CD4-positive, alpha-beta T cell treated with Interleukin-4 for 4 hours (primary cell): ENCODE results near the gene CXCL14.

Experiments used
- DNase-seq: peaks from one replicate; pipeline ENCODE4 v3.0.0-alpha.2; 2020

Gene CXCL14

DNA sequence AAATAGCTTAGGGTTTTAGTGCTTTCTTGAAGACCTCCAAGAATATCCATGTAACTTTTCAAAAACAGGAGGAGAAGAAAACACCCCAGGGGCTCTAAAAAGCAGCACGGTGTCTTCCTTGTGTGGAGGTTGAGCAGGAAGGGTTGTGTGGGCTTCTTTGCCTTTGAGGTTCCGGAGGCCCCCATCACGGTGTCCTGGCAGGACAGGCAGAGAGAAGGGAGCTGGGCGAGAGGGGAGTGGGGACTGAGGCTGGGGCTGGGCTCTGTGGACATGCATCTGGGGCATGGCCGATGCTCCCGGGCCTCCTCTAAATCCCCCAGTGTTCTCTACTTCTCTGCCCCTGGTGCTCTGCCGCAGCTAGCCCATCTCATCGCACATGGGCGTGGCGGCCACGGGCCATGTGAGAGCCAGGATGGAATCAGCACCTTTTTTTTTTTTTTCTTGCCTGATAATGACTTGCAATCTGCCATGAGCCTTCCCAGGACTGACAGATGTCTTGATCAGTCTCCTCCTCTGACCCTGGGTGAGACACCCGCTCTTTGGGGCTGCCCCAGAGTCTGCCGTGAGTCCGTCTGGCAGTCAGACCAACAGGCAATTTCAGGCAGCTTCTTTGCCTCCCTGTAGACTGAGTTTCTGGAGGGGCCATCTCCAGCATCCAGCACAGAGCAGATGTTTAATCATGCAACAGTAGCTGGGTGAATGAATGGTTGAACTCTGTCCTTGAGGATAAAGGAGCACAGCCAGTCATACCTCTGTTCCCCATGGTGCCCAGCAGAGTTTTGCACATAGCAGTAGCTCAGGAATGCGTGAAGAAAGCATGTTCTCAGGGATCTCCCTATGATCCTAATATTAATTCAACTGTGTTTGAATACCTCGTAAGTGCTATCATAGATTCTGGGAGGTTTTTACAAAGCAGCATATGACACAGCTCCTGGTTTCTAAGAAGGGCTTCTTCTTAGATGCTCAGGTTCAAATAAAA, 12.1 kb downstream of the CXCL14 start:
- no peak for DNase-seq

DNA sequence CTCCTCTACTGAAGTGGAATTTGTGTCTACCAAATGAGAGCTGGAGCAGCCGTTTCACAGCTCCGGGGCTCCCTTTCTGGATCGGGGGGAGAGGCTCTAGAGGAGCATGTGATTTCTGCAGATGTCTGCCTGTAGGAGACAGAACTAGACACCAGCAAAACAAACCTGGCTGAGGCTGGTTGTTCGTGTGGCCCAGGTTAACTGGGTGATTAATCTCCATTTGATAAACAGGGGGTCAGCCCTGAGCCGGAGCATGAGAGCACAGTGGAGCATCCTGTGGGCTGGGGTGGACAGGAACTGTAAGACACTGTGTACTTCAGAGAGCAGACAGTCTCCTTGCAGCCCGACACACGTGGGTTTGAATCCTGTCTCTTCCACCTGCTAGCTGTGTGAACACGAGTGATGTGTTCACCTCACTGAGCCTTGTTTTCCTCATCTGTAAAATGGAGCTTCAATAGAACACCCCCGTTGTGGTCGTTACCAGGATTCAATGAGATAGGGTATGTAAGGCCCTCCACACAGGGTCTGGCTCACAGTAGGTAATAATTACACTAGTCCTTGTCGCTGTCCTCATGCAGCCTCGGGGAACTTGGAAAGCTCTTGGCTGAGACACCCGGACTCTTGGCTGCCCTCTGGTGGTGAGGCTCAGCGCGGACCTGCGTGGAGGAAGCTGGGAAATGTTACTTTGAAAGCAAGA, 12.9 kb downstream of the CXCL14 start:
- peak; percentile 63 for DNase-seq

DNA sequence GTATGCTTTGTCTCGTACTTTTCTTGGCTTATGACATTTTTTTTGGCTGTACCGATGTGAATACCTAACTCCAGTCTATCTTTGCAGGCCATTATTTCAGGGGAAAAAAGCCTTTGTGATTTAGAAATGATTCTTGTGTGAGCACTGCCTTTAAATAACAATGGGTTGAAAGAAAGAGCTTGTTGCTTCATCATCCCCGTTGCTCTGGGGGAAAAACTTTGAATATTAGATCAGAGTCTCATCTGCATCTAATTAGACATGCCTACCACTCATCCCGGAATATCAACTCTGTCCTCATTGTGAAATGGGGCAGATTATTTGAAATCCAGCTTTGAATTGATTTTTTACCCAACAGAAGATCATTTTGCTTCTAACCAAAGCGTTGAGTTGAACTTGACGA, 13.5 kb downstream of the CXCL14 start:
- no peak for DNase-seq

DNA sequence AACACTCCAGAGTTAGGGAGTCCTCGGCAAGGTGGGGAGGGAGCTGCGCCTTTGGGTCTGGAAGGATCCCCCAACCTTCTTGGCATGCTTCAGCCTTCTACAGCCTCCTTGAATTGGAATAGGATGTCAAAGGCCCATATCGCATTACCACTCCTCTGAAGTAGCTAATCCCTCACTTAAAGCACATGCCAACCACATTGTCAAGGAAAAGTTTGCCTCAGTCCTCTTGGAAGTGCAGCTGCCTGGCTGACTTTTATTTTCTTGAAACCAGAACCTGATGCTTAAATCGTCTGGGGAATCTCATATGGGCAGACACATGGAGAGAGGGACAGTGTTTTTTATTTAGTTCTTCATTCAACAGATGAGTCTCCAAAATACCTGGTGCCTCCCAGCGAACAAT, 14.5 kb downstream of the CXCL14 start:
- DNase-seq, result no peak

DNA sequence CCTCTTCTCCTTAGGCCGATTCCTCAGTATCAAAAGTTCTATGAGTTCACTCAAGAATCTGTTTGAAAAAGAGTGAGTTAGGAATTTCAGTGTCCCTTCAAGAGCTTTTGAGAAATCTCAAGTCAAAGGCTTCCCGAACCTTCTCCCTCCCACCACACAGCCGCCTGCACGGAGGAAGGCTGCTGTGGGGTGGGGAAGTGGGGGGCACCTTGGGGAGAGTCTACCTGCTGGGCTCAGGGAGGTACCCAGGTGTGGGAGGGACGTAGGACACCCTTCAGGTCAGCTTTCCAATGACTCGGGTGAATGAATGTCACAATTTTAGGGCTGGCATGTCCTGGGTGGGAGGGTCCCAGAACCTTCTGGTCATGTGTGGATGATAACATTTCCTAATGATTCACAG, 17.5 kb downstream of the CXCL14 start:
- no peak for DNase-seq

DNA sequence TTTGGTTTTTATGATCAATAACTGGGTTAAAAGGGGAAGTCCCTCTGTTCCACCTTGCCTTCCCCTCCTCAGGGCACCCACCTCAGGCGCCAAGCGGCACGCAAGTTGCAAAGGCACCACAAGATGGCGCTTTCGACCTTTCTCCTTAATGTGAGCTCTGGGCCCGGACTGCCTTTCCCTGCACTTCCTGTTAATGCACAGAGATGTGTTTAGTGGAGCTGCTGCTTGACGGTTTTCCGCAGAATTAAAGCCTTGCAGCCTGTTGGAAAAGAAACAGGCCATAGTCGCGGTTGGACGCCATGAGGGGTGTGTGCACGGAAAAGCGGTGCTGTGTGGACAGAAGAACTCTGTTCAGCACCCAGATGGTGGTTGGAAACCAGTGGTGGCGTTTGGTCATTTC, 17.9 kb downstream of the CXCL14 start:
- DNase-seq, result peak; percentile 37

DNA sequence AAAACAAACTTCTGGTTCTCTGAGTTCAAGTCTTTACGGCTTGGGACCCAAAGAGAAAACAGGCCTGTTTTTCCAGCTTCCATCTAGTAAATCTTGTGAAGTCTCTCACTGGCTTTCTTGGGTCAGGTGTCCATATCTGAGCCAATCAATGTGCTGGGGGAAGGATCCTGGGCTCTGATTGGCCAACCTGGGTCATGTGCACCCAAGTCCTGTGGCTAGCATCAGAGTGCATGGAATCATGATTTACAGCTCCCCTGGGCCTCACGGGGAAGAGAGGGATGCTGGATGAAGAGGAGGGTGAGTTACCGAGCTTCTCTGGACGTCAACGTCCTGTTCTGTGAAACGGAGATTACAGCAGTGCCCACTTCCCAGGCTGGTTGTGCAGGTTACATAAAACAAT, 19.4 kb downstream of the CXCL14 start:
- no peak for DNase-seq

DNA sequence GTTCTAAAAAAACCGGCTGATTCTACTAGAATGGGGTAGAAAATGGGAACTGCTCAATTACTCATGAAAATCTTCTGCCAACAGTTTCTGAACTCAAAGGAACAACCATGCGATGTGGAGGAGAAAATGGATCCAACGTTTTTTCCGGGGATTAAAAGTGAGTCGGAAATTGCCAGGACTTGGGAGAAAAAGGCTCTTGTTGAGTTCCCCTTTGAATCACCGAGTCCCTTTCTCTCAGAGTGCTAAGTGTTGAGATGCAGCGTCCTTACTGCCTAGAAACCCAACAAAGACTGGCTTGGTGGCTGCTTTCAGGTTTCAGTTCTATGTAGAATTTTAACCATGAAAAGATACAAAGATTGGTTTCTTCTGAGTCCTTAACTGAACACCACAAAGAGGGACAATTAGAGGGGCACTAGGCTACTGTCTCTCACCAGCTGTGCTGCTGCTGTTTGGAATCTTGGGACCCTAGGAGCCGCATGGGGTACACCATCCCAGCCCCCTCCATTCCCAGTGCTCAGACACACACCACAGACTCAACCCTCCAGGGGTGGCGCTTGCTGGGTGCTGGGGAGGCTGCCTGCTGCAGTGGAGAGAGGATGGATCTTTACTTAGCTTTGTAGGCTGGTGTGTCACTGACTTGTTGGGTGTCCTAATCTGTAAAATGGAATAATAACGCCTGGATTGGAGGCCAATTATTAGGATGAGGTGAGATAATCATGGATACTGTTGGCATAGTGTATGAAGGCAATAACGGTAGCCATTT, 21.5 kb downstream of the CXCL14 start:
- no peak for DNase-seq

DNA sequence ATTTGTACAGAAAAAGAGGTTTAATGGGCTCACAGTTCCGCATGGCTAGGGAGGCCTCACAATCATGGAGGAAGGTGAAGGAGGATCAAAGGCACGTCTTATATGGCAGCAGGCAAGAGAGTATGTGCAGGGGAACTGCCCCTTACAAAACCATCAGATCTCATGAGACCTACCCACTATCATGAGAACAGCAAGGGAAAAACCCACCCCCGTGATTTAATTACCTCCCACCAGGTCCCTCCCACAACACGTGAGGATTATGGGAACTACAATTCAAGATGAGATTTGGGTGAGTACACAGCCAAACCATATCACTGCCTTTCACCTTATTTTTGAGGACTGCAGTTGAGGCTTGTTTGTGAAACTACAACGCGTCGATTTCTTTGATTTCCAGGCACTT, 22.2 kb downstream of the CXCL14 start:
- DNase-seq, result no peak

DNA sequence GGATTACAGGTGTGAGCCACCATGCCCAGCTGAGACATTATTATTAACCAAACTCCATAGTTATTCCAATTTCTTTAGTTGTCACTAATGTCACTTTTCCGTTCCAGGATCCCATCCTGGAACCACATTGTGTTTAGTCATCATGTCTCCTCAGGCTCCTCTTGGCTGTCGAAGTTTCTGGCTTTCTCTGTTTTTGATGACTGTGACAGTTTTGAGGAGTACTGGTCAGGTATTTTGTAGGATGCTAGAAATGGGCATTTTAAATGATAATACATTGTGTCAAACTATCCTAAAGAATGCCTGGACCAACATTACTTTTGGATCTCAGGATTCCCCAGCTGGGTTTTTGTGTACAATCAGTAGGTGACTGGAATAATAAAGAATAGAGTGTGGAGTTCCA, 23.3 kb downstream of the CXCL14 start:
- no peak for DNase-seq

DNA sequence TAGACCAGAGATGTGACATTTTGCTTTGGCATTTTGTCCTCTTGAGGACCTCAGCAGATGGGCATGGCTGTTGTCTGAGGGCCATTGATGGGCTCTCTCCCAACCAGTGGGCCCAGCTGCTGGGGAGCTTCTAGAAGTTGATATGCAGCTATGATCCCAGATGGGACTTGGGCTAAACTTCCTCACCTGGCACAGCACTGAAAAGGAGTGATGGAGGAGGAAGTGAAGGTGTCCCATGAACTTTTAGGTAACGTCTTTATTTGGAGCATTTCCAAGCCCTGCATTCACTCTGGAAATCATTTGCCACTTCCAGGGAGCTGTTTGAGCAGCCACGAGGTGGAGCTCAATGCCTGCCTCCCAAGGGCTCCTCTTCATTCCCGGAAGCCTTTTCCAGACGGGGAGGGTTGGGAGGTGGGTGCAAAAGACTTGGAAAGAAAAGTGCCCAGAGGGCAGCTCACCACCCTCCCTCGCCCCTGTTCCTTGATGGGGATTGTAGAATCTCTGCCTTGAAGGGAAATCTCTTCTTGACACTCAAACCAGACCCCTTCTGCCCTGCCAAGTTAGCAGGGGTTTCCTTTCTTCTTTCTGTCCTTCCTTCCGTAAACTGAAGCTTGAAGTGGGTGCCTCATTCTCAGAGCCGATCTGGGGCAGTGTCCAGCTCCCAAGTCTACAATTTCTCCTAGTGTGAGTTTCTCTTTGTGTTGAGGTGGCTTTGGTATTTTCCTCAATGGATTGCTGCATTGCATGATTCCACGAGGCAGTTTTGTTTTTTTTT, 24.9 kb downstream of the CXCL14 start:
- no peak for DNase-seq

DNA sequence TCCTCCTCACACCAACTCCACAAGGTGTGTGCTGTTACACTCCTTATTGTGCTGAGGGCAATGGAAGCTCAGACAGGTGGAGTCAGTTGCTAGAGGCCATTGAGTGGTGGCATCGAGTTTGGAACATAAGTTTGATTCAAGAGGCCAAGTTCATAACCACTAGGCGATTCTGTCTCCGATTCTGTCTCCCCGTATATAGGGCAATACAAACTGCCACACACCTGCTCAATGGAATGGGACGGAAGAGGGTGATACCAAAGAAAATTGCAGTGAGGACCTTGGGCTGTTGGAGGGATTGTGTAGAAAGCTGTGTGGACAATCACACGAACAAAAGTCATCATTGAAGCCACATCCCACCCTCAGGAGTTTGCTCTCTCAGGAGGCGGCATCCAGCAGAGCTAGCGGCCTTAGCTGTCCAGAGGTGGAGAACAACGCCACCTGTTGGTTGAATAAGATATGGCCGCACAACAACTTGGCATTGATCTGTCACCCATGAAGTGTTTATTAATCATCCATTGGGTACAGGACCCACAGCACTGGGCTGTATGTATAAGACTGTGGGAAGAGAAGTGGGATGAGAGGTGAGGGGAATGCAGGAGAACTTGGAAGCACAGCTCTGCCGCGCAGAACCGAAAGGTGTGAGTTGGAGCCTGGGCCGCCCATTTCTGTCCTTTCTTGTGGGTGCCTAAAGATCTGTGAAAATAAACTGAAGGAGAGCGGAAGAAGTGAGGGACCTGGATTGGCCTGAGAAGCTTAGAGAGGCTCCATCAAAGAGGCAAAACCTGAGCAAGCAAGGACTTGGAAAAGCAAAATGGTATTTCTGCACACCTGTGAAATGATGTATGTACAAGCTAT, 27.0 kb downstream of the CXCL14 start:
- DNase-seq, result peak; percentile 50

DNA sequence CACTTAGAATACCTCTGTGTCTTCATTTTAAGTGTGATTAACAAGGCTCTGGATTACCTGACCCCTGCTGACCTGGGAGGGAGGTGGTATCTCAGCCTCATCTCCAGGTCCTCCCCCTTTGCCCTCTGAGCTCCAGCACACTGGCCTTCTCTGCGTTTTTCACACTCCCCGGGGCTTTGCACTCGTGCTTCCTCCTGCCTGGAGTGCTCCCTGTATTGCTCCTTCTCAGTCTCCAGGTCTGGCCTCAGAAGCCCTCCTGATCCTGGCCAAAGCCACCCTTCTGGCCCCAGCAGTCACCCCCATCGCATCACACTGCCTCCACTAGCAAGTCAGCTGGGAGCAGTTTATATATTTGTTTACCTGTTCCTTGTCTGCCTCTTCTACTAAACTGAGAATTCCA, 29.4 kb downstream of the CXCL14 start:
- no peak for DNase-seq

DNA sequence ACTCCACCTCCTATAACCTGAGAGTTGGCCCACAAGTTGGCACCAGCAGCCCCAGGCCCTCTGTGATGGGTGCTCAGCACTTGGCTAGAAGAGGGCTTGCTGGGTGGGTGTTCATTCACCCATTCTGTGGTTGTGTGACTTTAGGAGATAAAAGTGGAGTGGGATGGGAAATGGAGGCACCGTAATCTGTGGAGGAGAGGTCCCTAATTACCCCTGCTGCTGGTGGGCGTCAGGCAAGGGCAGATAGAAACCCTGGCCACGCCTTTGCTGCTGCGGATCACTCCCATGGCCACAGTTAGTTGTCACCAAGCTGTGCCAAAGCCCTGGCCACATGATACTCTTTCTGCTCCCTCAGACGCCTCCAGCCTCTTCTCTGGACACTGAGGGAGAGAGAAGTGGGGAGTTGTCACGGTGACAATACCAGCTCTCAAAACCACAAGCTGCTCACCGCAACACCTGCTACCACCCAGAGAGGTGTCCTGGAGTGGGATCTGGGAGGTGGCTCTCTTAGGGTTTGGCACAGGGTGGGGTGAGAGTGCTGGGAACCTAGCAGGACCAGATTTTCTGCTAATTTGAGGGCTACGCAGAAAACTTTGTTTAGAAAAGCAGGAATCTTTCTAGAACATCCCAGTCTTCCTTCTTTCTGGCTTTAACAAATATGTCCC, 31.1 kb downstream of the CXCL14 start:
- DNase-seq, result no peak

DNA sequence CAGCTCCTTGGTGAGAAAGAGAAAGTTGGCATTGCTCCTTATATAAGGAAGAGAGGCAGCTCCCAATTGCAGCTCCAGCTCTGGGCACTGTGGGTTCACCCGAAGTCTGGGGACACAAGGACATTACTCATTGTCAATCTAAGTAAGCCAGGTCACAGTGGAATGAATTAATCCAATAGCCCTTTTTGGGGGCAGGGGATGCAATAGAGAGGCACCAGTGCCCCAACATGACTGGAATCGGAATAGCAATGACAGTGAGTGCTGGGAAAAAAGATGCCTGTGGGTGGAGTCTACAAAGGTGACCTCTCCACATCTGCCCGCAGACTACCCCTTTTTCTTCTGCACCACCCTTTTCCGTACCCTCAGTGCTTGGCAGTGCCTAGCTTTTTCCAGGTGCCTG, 31.9 kb downstream of the CXCL14 start:
- no peak for DNase-seq

DNA sequence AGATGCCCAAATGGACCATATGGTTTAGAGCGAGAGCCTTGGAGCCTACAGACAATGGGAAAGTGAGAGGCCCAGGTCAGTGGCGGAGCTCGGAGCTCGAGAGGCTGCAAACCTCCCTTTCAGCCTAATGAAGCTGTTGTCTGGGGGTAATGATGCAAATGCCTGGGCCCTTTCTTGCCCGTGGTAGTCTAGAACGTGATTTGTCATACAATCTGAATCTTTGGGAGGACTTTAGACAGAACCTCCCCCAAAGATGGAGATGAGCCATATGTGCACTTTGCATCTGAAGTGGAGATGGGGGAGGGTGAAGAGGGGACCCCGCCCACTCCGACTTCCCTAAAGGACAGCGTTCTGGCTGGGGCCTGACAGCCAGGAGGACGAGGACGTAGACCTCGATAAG, 32.7 kb downstream of the CXCL14 start:
- no peak for DNase-seq

DNA sequence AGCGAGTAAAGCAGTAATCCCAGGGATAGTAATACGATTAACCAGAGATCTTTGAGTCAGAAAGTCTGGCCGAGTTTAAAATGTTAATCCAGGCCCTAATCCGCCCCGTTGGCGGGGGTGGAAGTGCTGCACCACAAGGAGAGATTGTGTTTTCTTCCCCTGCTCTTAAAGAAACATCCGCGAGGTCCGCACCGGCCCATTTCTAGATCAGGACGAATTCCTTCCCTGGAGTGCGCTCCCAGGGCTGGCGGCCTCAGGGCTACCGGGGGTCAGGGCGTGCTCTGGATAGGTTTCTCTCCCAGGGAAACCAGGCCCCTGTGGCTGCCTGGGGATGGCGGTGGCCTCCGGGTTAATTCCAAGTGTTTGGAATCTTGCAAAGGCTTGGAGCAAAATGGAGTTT, 33.7 kb downstream of the CXCL14 start:
- DNase-seq, result no peak

DNA sequence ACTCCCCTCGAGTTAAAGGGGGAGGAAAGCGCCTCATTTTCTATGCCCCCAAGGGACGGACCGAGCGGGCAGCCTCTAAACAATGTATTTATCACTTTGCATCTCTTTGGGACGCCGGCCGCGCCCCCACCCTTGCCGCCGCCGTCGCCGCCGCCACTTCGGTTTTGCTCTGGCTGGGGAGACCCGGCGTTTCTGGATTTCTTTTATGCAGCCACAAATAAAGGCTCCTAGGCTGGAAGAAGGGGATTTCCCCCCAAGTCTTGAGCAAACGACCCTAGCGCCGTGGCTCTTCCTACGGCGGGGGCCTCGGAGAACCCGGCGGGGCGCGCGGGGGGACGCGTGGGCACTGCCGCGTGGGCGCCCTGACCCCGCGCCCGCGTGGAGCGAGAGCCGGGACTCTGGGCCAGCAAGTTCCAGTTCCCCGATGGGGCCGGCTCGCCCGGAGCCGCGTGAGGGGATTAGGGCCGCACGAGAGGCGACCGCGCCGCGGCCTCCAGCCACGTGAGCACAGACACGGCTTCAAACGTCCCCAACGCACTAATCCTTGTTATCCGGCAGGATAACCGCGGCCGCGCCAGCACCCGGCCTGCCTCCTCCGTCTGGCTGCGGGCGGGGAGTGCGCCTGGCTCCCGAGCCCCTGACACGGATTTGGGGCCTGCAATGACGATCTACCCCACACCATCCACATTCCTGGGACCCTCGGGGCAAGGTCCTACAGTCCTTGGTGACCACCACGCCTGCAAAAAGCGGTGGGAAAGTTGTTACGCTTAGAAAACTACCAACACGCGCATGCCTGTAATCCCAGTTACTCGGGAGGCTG, 35.1 kb downstream of the CXCL14 start:
- no peak for DNase-seq

DNA sequence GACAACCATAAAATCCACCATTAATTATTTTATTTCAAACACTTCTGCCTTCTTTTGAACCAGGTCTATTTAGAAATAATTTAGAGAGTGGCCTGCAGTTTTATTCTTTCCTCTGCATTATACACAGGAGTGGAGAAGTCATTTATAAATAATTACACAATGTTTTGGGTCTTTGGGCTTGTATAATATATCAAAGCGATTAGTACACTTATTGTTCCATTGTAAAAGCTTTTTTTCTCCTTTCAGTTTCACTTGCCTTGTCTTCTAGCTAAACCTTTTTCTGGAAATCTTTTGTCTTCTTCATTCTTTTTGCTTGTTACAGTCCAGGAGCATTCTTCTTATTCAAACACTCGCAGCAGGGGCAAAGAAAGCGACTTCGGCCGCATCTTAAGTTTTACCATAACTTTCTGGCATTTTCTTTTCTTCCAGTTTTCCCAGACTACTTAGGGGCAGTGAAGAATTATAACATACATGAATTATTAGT, 35.7 kb downstream of the CXCL14 start:
- DNase-seq, result no peak
